HCT116 (cell line): Measurements from ENCODE around the gene MCRIP2. TPM values are rescaled to one million over a fixed set of nuclear protein-coding genes. Genes with fewer than 3 reads are reported as not detected.

Source experiments
- ATAC-seq: fragments of 200-7000 bp; cut with Tn5 transposase; 2 replicates; pipeline ENCODE4 v1.9.1; 2020; ENCODE audit warnings: mild to moderate bottlenecking, moderate library complexity
- BruUV-seq: library from RNA; stranded (reverse); fragments of 400-500 nt; replicated peaks from 2 replicates; lab custom pipeline; 2021; lab: Mats Ljungman, UMichigan
- CTCF ChIA-PET: fragments of 300-600 bp; sonication (Branson Sonifier 250); formaldehyde crosslinking; loops from one replicate; lab custom pipeline; 2021; ENCODE audit warnings: antibody characterized with exemption; lab: Charles Lee
- POLR2A ChIA-PET: fragments of 300-600, 350-600 bp; sonication (Branson Sonifier 250); formaldehyde crosslinking; loops from one replicate; lab custom pipeline; 2021; ENCODE audit warnings: antibody characterized with exemption; lab: Charles Lee
- RAD21 ChIA-PET, 2 experiments: fragments of 300-600 bp; sonication (Branson Sonifier 250); formaldehyde crosslinking; loops; one replicate each; lab custom pipeline; 2023; ENCODE audit warnings: low total read pairs in 2 of 2; ENCODE audit not compliant: uncharacterized antibody in 2 of 2, unreplicated experiment in 2 of 2, low non-redundant PET in 1 of 2; lab: Charles Lee
- DNase-seq: peaks from one replicate; pipeline ENCODE4 v3.0.0-alpha.2; 2010; ENCODE audit warnings: low read depth, low spot score
- H2AFZ ChIP-seq: fragments of 200-600 bp; shearing (Covaris generic), sonication (generic); 2 replicates; pipeline ENCODE4 v1.6.1; 2017; ENCODE audit warnings: low read depth, mixed run types, mixed read lengths, antibody characterized with exemption, low read length; ENCODE audit not compliant: poor library complexity, severe bottlenecking
- H3K27ac ChIP-seq: 2 replicates; pipeline ENCODE4 v1.5.1; 2012; ENCODE audit warnings: low read depth, low read length
- H3K27me3 ChIP-seq: fragments of 200-600 bp; sonication (generic); 2 replicates; pipeline ENCODE4 v1.6.1; 2016; ENCODE audit warnings: mixed run types, low read length, mixed read lengths; ENCODE audit not compliant: insufficient read depth
- H3K36me3 ChIP-seq, 2 experiments: fragments of 200-500 bp in 1 of 2; fragments of 200-600 bp in 1 of 2; sonication (Bioruptor generic) in 1 of 2; sonication (generic) in 1 of 2; 2 replicates each; pipeline versions ENCODE4 v1.5.1 to v1.6.1; 2014 to 2016; ENCODE audit warnings: low read length in 2 of 2, inconsistent platforms in 1 of 2, mixed read lengths in 1 of 2, mixed run types in 1 of 2; ENCODE audit not compliant: insufficient read depth in 2 of 2, control insufficient read depth in 1 of 2
- H3K4me1 ChIP-seq, 2 experiments: fragments of 200-600 bp in 1 of 2; sonication (generic) in 1 of 2; 2 replicates each; pipeline versions ENCODE4 v1.5.1 to v1.6.1; 2012 to 2017; ENCODE audit warnings: low read length in 2 of 2, inconsistent platforms in 1 of 2, mild to moderate bottlenecking in 1 of 2, mixed read lengths in 1 of 2, mixed run types in 1 of 2, moderate library complexity in 1 of 2; ENCODE audit not compliant: insufficient read depth in 2 of 2, control insufficient read depth in 1 of 2
- H3K4me2 ChIP-seq: fragments of 200-600 bp; sonication (generic); 2 replicates; pipeline ENCODE4 v1.6.1; 2017; ENCODE audit warnings: mixed run types, low read length, mixed read lengths
- H3K4me3 ChIP-seq, 2 experiments: fragments of 200-600 bp in 1 of 2; sonication (generic) in 1 of 2; replicated peaks in 1 of 2; 2 replicates each; pipeline ENCODE4 v1.5.1; 2011 to 2016; ENCODE audit warnings: low read length in 2 of 2, control low read depth in 1 of 2, low read depth in 1 of 2, mild to moderate bottlenecking in 1 of 2, mixed read lengths in 1 of 2, mixed run types in 1 of 2
- H3K79me2 ChIP-seq: fragments of 200-600 bp; sonication (generic); 2 replicates; pipeline ENCODE4 v1.6.1; 2017; ENCODE audit warnings: mild to moderate bottlenecking, mixed run types, low read length, moderate library complexity, mixed read lengths; ENCODE audit not compliant: insufficient read depth
- H3K9ac ChIP-seq: fragments of 200-600 bp; sonication (generic); 2 replicates; pipeline ENCODE4 v1.6.1; 2016; ENCODE audit warnings: low read length, mixed read lengths
- H3K9me2 ChIP-seq: fragments of 200-600 bp; sonication (generic), shearing (Covaris generic); 2 replicates; pipeline ENCODE4 v1.6.1; 2017; ENCODE audit warnings: mixed run types, mild to moderate bottlenecking, moderate library complexity; ENCODE audit not compliant: insufficient read depth
- H3K9me3 ChIP-seq, 2 experiments: fragments of 200-500 bp in 1 of 2; fragments of 200-600 bp in 1 of 2; sonication (Bioruptor generic) in 1 of 2; sonication (generic) in 1 of 2; 2 replicates each; pipeline ENCODE4 v1.6.1; 2014 to 2017; ENCODE audit warnings: low read length in 2 of 2, mixed read lengths in 2 of 2, inconsistent platforms in 1 of 2, low read depth in 1 of 2, mild to moderate bottlenecking in 1 of 2, mixed run types in 1 of 2, moderate library complexity in 1 of 2; ENCODE audit not compliant: control insufficient read depth in 1 of 2, insufficient read depth in 1 of 2
- H4K20me1 ChIP-seq: fragments of 200-600 bp; sonication (generic), shearing (Covaris generic); 2 replicates; pipeline ENCODE4 v1.6.1; 2017; ENCODE audit warnings: mixed run types, mild to moderate bottlenecking, moderate library complexity; ENCODE audit not compliant: insufficient read depth
- CEBPB ChIP-seq: IDR thresholded peaks from 2 replicates; pipeline ENCODE4 v1.6.1; 2012; ENCODE audit warnings: low read depth
- EGR1 ChIP-seq: IDR thresholded peaks from 2 replicates; pipeline ENCODE4 v1.6.1; 2012; ENCODE audit warnings: low read depth
- EZH2 ChIP-seq: fragments of 200-600 bp; sonication (generic); IDR thresholded peaks from 2 replicates; pipeline ENCODE4 v1.6.1; 2017; ENCODE audit warnings: antibody characterized with exemption, mixed run types
- EZH2phosphoT487 ChIP-seq: fragments of 200-600 bp; IDR thresholded peaks from 2 replicates; pipeline ENCODE4 v1.6.1; 2018; ENCODE audit warnings: antibody characterized with exemption, borderline replicate concordance
- FOSL1 ChIP-seq: IDR thresholded peaks from 2 replicates; pipeline ENCODE4 v1.6.1; 2012; ENCODE audit warnings: low read depth
- JUND ChIP-seq: IDR thresholded peaks from 2 replicates; pipeline ENCODE4 v1.6.1; 2012
- POLR2A ChIP-seq: IDR thresholded peaks from 2 replicates; pipeline ENCODE4 v1.7.0; 2011; ENCODE audit warnings: borderline replicate concordance; ENCODE audit not compliant: insufficient read depth, insufficient read length; ENCODE audit errors: extremely low read depth
- POLR2AphosphoS5 ChIP-seq: IDR thresholded peaks from 2 replicates; pipeline ENCODE4 v1.6.1; 2011; ENCODE audit warnings: mild to moderate bottlenecking, low read depth, low read length, moderate library complexity
- RAD21 ChIP-seq: IDR thresholded peaks from 2 replicates; pipeline ENCODE4 v1.6.1; 2012; ENCODE audit warnings: low read depth, mild to moderate bottlenecking
- SIN3A ChIP-seq: IDR thresholded peaks from 2 replicates; pipeline ENCODE4 v1.6.1; 2012; ENCODE audit warnings: low read depth
- SP1 ChIP-seq: IDR thresholded peaks from 2 replicates; pipeline ENCODE4 v1.6.1; 2012; ENCODE audit warnings: low read depth
- SRF ChIP-seq: IDR thresholded peaks from 2 replicates; pipeline ENCODE4 v1.6.1; 2012; ENCODE audit warnings: low read depth
- YY1 ChIP-seq: IDR thresholded peaks from 2 replicates; pipeline ENCODE4 v1.6.1; 2011; ENCODE audit warnings: low read length, low read depth, moderate library complexity, mild to moderate bottlenecking; ENCODE audit not compliant: insufficient replicate concordance; ENCODE audit errors: extremely low read depth
- ZNF274 ChIP-seq: fragments of 200-500 bp; sonication (Bioruptor generic); IDR thresholded peaks from 2 replicates; pipeline ENCODE4 v1.6.1; 2014; ENCODE audit warnings: mild to moderate bottlenecking, low read depth, low read length, inconsistent platforms
- intact Hi-C: fragments of 100-400 bp; cut with micrococcal nuclease; formaldehyde crosslinking; loops from 2 replicates; pipeline ENCODE4 v1.10.0; 2022
- total RNA-seq: library from RNA; stranded (reverse); gene quantifications from one replicate; pipeline ENCODE4 v1.2.1, GENCODE V29; 2021; ENCODE audit not compliant: unreplicated experiment
- TF ChIP-seq, protein P1 (sequence below), 3 experiments: fragments of 200-600 bp in 1 of 3; sonication (generic) in 1 of 3; IDR thresholded peaks in 2 of 3; conservative IDR thresholded peaks in 1 of 3; 2 replicates each; pipeline ENCODE4 v1.5.1; 2012 to 2017; ENCODE audit warnings: low read depth in 2 of 3, low read length in 2 of 3, antibody characterized with exemption in 1 of 3, borderline replicate concordance in 1 of 3, control low read depth in 1 of 3, mild to moderate bottlenecking in 1 of 3, mixed read lengths in 1 of 3, mixed run types in 1 of 3, moderate library complexity in 1 of 3; ENCODE audit not compliant: insufficient read depth in 1 of 3
- TF ChIP-seq, protein P2 (sequence below): IDR thresholded peaks from 2 replicates; pipeline ENCODE4 v1.6.1; 2012
- TF ChIP-seq, protein P3 (sequence below): IDR thresholded peaks from 2 replicates; pipeline ENCODE4 v1.6.1; 2012; ENCODE audit warnings: low read depth
- TF ChIP-seq, protein P4 (sequence below): IDR thresholded peaks from 2 replicates; pipeline ENCODE4 v1.6.1; 2012

MCRIP2 gene
- total RNA-seq, 1 experiment from 2014 or later, result 34.9 TPM

DNA sequence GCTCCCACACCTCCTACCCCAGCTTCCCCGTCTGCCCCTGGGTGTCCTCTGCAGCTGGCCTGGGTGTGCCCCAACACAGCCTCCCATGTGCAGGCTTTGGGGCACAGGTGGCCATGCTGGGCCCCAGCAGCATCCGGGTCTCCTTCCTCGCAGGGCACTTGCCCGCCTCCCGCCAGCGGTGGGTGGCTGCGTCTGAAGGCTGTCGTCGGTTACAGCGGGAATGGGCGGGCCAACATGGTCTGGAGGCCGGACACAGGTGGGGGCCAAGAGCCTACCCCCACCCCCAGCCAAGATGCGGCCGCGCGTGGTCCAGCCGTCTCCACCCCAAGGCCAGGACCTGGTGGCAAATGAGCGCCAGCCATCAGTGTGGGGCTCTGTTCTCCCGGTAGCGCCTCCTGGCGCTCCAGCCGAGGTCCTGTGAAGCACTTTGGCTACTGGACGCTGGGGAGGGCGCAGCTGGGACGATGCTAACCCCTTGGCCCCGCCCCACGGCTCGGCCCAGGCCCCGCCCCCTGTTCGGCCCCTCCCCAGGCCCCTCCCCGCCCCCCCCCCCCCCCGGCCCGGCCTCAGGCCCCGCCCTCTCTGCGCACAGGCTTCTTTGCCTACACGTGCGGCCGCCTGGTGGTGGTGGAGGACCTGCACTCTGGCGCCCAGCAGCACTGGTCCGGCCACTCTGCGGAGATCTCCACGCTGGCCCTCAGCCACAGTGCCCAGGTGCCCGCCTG is 19.0 kb downstream of the MCRIP2 start:
- DNase-seq (peak; percentile 53), ATAC-seq (peak; percentile 94)
- H3K9ac ChIP-seq, result peak overlapping the region; percentile 33; the same call in 1 of the 2 replicates
- no TSS peak for BruUV-seq
- no peak overlapping the region for H2AFZ ChIP-seq
- ChIA-PET CTCF (interaction anchor here (1.0 to 2.6 kb wide), 3 partner anchors 12 to 81 kb away, joined by 3 to 13 read pairs (median 3); partner anchors contain the start of genes METTL26 and WDR90), RAD21 (no interaction called here), POLR2A (interaction anchor here (1.9 kb wide), 1 partner anchor 9 kb away, joined by 4 read pairs; no protein-coding TSS in a partner anchor)
- TF ChIP-seq JUND (no peak), SRF (no peak), SIN3A (no peak), POLR2A (no peak), FOSL1 (no peak), EZH2phosphoT487 (no peak), ZNF274 (no peak), EZH2 (no peak), YY1 (no peak), CEBPB (no peak), SP1 (no peak), POLR2AphosphoS5 (0 out of 2 replicates have a peak, but pooled peaks have one; percentile 18), EGR1 (no peak), RAD21 (peak; percentile 33)
- TF ChIP-seq, protein P1, sequence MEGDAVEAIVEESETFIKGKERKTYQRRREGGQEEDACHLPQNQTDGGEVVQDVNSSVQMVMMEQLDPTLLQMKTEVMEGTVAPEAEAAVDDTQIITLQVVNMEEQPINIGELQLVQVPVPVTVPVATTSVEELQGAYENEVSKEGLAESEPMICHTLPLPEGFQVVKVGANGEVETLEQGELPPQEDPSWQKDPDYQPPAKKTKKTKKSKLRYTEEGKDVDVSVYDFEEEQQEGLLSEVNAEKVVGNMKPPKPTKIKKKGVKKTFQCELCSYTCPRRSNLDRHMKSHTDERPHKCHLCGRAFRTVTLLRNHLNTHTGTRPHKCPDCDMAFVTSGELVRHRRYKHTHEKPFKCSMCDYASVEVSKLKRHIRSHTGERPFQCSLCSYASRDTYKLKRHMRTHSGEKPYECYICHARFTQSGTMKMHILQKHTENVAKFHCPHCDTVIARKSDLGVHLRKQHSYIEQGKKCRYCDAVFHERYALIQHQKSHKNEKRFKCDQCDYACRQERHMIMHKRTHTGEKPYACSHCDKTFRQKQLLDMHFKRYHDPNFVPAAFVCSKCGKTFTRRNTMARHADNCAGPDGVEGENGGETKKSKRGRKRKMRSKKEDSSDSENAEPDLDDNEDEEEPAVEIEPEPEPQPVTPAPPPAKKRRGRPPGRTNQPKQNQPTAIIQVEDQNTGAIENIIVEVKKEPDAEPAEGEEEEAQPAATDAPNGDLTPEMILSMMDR (IDR thresholded peaks at IDR 0.05 in 2 of 3, conservative IDR thresholded peaks at IDR 0.05 in 1 of 3; ENCODE audit: borderline replicate concordance in 1 of 3, insufficient read depth in 1 of 3, low read depth in 2 of 3, low read length in 2 of 3), result peak; percentile 26 to 44 (median 42); a peak in 5 of 6 replicates
- TF ChIP-seq, protein P2, sequence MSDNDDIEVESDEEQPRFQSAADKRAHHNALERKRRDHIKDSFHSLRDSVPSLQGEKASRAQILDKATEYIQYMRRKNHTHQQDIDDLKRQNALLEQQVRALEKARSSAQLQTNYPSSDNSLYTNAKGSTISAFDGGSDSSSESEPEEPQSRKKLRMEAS, result peak; percentile 45; the same call in 1 of the 2 replicates
- TF ChIP-seq, protein P3, sequence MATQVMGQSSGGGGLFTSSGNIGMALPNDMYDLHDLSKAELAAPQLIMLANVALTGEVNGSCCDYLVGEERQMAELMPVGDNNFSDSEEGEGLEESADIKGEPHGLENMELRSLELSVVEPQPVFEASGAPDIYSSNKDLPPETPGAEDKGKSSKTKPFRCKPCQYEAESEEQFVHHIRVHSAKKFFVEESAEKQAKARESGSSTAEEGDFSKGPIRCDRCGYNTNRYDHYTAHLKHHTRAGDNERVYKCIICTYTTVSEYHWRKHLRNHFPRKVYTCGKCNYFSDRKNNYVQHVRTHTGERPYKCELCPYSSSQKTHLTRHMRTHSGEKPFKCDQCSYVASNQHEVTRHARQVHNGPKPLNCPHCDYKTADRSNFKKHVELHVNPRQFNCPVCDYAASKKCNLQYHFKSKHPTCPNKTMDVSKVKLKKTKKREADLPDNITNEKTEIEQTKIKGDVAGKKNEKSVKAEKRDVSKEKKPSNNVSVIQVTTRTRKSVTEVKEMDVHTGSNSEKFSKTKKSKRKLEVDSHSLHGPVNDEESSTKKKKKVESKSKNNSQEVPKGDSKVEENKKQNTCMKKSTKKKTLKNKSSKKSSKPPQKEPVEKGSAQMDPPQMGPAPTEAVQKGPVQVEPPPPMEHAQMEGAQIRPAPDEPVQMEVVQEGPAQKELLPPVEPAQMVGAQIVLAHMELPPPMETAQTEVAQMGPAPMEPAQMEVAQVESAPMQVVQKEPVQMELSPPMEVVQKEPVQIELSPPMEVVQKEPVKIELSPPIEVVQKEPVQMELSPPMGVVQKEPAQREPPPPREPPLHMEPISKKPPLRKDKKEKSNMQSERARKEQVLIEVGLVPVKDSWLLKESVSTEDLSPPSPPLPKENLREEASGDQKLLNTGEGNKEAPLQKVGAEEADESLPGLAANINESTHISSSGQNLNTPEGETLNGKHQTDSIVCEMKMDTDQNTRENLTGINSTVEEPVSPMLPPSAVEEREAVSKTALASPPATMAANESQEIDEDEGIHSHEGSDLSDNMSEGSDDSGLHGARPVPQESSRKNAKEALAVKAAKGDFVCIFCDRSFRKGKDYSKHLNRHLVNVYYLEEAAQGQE, result no peak
- TF ChIP-seq, protein P4, sequence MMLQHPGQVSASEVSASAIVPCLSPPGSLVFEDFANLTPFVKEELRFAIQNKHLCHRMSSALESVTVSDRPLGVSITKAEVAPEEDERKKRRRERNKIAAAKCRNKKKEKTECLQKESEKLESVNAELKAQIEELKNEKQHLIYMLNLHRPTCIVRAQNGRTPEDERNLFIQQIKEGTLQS, result no peak
- H3K4me3 ChIP-seq, result no peak overlapping the region
- intact Hi-C loops, result loop anchor here (2.0 kb wide), 1 partner anchor 82 kb away; no protein-coding TSS in a partner anchor
- no peaks in the 10 kb centered on the region for H3K79me2 ChIP-seq
- no peaks in the 10 kb centered on the region for H4K20me1 ChIP-seq
- H3K27ac ChIP-seq, result peak overlapping the region; percentile 67; the same call in 1 of the 2 replicates
- H3K4me1 ChIP-seq, result peaks cover 3 to 9% of the 10 kb centered on the region in 2 experiments; a peak in 2 of 4 replicates
- H3K9me2 ChIP-seq, result no peaks in the 10 kb centered on the region
- no peaks in the 10 kb centered on the region for H3K36me3 ChIP-seq
- H3K4me2 ChIP-seq, result peak overlapping the region; percentile 30
- no peaks in the 10 kb centered on the region for H3K27me3 ChIP-seq
- H3K9me3 ChIP-seq, result no peaks in the 10 kb centered on the region
